ENCODE results near the gene CFAP57.

GRCh38 chr1:43194509-43194908, 22.4 kb downstream of the CFAP57 start:
- no peak for TF ChIP-seq CTCF (IDR thresholded peaks at IDR 0.05)
- TF ChIP-seq POLR2A (IDR thresholded peaks at IDR 0.05) = no peak

All from prostate gland (tissue), 2 donors.